Effector CD8-positive, alpha-beta T cell (primary cell): ENCODE measurements around the gene CEP57L1.

Source experiments
- DNase-seq: peaks from one replicate; lab custom pipeline; 2025; lab: John Stamatoyannopoulos, UW
- total RNA-seq, 4 experiments: gene quantifications; one replicate each; lab custom pipeline; 2026; lab: John Stamatoyannopoulos, UW

CEP57L1 gene
- total RNA-seq = 9.3 to 18.8 (median 15.2) reads per million in 4 experiments

GRCh38 chr6:109095036-109095834 lies at the start of gene CEP57L1:
CEP57L1 (plus strand) TSS chr6:109095507; CDS start chr6:109145222, 49,715 bp downstream.
- DNase-seq = peak; percentile 89

DNA sequence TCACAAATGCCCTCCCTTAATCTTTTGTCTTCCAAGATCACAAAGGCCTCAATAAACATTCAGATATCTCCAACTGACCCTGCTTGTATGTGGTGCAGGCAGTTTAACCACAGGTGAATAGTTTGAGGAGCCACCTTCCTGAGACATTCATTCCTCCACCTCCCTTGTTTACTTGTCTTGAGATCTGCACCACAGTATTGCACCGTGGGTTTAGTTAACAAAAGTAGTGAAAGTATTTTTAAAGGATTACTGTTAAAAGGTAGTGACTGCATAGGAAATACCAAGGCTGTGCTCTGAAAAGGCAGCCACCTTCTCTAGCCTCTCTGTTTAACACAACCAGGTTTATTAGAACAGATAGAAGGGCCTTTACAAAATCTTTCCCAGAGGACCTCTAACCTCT lies 47.1 kb upstream of the CEP57L1 start:
- no peak for DNase-seq

- no peak for DNase-seq
These were observed 46.5 kb upstream of the CEP57L1 start for GRCh38 chr6:109048670-109049415.

DNA sequence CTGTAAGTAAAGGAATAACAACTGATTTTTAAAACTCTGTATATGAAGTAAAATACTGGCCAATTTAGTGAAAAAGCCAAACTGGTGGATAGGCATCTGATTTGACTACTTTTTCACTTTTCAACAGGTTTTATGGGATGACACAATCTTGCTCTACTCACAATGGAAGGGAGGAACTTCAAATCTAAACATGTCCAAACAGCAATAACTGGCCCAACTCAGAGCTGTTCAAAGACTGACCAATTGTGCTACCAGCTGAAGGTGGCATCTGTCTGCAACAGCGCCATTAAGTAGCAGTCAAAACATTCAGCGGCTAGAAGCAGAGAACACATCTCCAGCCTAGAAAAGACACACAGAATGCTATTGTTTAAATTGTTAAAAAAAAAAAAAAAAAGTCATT lies 45.3 kb upstream of the CEP57L1 start:
- DNase-seq = no peak

DNA sequence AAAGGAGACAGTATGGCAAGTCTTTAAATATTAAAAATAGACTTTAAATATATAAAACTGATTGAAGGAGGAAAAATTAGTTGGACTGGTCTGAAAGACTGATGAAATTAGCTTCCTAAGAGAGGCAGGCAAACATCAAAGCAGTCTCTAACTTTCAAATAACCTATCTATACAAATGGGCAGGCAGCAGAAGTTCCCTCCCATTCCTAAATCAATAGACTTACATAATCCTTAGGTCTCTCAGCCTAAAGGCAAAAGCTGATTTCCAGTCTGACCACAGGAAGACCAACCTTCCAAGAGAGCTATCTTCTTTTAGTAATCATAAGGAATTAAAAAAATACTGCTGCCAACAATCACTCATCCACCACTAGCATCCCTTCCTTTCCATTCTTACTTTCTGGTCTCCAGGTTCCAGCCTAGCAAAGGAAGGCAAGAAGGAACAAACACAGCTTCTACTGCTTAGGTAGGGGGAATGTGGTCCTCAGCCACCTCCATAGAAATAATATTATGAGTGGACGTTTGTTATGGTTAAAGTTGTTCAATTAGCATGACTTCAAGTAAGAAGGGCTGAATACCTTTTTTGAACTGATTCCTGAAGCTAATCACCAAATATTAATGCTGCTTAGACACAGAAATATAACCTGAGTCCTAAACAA lies 44.7 kb upstream of the CEP57L1 start:
- no peak for DNase-seq

GRCh38 chr6:109051301-109052017 lies 43.8 kb upstream of the CEP57L1 start:
- DNase-seq = no peak

DNA sequence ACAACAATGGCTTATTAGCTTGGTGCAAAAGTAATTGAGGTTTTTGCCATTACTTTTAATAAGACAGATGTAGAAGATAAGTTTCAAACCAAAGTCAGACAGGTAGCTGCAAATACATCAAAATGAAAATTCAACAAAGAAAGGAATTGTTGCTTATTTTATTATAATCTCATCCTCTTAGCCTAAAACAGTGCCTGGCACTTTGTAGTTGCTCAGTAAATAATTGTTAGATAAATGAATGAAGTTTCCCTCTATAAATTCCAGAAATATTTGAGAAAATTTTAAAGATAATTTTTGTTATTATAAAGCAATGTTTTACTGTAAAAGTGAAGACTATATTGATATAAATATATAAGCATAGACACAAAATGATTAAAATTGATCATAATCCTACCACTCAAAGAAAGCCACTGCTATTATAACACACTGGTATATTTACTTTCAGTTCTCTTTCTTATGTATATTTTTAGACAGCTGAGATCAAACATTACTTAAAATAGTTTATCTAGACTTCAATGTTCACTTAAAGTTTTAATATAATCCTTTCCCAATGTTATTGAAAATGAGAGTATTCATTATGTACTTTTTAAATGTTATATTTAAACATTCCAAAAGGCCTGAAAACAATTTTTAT lies 43.2 kb upstream of the CEP57L1 start:
- DNase-seq = no peak

GRCh38 chr6:109052852-109053251 lies 42.5 kb upstream of the CEP57L1 start:
- DNase-seq = no peak

- DNase-seq = no peak
These were observed 42.0 kb upstream of the CEP57L1 start for GRCh38 chr6:109053336-109053735.

DNA sequence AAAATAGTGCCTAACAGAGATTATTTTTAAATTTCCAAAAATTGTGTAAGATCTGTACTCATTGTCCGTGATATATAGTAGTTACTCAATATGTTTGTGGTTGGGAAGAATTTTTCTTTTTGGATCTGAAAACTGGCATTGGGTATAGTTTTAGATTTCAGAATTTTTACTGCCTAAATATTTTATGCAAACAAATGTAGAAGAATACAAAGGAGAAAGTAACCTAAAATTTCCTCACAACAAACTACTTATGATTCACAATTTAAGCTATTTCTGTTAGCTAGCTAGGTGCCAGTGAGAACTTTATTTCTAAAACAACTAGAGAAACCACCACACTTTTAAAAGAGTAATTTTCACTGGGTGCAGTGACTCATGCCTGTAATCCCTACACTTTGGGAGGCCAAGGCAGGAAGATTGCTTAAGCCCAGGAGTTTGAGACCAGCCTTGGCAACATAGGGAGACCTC lies 39.5 kb upstream of the CEP57L1 start:
- no peak for DNase-seq

DNA sequence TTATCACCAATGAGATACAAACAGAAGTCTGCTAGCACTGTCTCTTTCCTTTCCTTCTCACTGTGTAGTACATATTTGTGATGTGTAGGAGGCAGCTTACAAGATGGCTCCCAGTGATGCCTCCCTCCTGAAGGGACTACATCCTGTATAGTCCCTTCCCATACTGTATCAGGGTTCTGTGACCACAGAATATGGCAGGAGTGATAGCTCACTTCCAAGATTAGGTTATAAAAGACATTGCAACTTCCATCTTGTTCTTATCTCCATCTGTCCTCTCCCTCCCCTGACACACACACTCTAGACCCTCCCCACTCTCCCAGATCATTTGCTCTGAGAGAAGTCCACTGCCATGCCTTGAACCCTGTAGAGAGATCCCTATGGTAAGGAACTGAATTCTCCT lies 38.6 kb upstream of the CEP57L1 start:
- no peak for DNase-seq

DNA sequence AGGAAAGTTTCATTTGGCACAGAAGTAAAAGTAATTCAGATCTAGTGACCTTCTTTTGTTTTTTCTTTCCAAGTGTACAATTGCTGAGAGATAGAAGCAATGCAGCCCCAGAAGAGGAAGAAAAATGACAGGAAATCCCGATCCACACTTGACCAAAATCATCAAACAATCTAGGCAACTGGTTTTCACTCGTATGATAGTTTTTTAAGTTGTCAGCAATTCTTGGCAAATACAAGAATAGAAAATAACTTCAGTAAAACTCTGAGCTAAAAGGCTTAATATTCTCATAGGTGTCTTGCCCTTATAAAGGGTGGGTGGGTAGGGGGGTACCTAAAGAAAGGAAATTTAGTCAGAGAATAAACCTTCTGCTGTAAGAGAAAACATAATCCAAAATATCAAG lies 36.7 kb upstream of the CEP57L1 start:
- no peak for DNase-seq

DNA sequence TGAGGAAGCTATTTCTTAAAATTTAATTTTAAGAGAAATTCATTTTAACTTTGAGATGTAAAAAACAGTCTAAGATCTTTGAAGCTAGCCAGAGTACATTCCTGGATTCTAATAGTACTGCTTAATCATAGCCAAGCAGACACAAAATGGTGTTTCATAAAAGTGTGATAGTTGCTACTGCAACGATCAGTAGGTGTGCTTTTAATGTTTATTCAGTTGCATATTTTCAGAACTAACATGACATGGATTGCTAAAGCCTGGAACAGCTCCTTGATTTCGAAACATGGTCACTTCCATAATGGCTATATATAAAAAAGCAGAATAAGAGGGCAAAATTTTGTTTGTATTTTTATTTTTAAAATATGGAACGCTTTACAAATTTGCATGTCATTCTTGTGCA lies 36.2 kb upstream of the CEP57L1 start:
- no peak for DNase-seq

DNA sequence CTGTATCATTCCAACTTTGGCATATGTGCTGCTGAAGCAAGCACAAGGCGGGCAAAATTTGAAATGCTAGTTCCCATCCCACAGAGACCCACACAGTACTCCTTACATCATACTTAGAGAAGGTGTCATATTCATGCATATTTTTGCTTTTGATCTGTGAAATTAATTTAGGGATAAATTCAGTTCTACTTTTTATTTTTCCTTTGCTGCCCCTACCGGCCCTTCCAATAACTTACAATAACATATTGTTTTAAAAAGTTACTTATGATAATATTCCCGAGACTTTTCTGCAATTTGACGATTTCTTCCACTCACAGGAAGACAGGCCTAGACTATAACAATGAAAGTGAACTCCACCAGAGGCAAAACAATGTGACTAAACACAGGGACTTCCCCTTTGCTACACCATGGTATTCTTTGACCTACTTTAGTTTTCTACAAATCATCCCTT lies 35.7 kb upstream of the CEP57L1 start:
- DNase-seq = no peak

- DNase-seq = no peak
These were observed 34.7 kb upstream of the CEP57L1 start for GRCh38 chr6:109060571-109060970.

GRCh38 chr6:109062216-109062615 lies 33.1 kb upstream of the CEP57L1 start:
- DNase-seq = no peak

DNA sequence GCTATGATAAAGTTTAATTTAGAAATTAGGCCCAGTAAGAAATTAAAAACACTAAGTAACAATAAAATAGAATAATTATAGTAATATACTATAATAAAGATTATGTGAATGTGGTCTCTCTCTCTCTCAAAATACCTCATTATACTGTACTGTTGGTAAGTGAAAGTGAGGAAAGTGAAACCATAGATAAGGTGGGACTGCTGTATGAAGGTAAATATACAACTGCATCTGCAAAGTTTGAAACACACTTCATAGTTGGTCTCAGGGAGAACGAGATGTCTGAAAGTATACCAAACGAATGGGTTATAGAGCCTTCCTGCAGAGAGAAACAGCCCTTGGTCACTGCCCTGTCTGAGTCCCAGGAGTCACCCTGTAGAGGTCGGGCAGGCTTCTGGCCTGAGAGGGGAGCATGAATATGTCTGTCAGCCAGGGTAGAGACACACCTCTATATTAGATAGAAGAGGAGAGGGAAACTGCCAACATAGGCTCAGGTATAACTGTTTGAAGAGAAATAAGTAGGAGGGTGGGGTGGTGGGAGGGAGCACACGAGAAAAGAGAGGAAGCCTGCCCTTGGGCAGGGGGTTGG lies 32.4 kb upstream of the CEP57L1 start:
- DNase-seq = no peak

DNA sequence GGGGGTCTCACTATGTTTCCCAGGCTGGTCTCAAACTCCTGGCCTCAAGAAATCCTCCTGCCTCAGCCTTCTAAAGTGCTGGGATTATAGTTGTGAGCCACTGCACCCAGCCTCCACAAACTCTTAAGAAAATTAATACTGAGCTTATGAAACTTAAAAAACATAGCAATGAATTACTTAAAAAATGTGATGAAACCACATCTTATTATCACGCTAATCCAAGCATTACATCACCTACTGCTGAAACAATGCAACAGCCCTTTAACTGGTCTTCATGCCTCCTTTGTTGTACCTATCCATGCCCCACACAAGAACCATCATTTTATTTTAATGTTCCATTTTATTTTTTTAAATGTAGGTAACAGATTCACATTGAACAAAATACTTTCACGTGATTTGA lies 25.6 kb upstream of the CEP57L1 start:
- no peak for DNase-seq

DNA sequence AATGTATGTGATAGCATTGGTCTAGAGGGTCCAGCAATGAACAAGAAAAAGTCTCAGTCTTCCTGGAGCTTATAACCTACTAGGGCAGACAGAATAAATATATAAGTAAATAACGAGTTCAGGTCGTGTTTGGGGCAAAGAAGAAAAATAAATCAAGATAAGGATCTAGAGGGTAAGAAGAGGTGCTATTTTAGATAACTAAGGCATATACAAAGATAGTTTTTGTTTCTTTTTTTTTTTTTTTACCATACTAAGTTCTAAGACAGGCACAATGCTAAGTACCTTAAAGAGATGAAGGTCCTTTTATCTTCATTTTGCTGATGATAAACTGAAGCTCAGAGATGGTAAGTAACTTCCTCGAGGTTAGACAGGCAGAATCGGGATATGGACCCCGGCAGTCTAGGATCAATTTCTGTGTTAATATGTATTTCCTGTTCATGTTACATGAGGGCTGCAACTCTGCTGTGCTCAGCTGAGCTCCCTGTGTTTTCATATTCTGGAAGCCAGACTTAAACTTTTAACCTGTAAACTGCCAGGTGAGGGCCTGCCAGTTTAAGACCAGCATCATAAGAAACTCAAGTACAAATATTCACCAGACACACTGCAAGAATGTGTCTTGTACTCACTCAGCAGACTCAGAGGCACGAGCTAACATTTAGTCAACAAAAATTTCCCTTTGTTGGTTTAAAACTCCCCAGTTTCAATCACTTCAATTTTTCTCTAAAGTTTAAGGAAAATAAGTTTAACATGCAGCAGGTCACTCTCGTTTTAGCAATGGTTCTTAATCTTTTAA lies 24.0 kb upstream of the CEP57L1 start:
- DNase-seq = no peak
